HG03432 (cell line): ENCODE results near the gene SLC25A38.
"Not testable (repeated sequence)": the region's sequence is repeated elsewhere in the genome, so short reads cannot be mapped to it uniquely, and the experiment has no call there.

Source experiments
- ATAC-seq: cut with Tn5 transposase; IDR thresholded peaks from one replicate; pipeline ENCODE4 v1.9.1; 2021; ENCODE audit warnings: mild to moderate bottlenecking, moderate library complexity; ENCODE audit not compliant: unreplicated experiment

Gene SLC25A38

GRCh38 chr3:39406368-39407258, 23.4 kb downstream of the SLC25A38 start, which contains the start of gene RPSA:
RPSA (plus strand) TSS chr3:39406720; CDS start chr3:39407654, 934 bp downstream.
- peak; percentile 94 for ATAC-seq

GRCh38 chr3:39407259-39407629, 24.1 kb downstream of the SLC25A38 start:
- no peak for ATAC-seq

GRCh38 chr3:39407773-39408492, 24.8 kb downstream of the SLC25A38 start:
- ATAC-seq: no peak

GRCh38 chr3:39408493-39409372, 25.6 kb downstream of the SLC25A38 start:
- no peak for ATAC-seq

- no peak for ATAC-seq
Measured at GRCh38 chr3:39409514-39410136, 26.5 kb downstream of the SLC25A38 start.

- ATAC-seq: no peak
Measured at GRCh38 chr3:39410893-39411292, 27.7 kb downstream of the SLC25A38 start.

GRCh38 chr3:39412668-39413260, 29.6 kb downstream of the SLC25A38 start:
- no peak for ATAC-seq

- no peak for ATAC-seq
Measured at GRCh38 chr3:39413691-39414420, 30.7 kb downstream of the SLC25A38 start.

- no peak for ATAC-seq
Measured at GRCh38 chr3:39414421-39414907, 31.3 kb downstream of the SLC25A38 start.

GRCh38 chr3:39415302-39415701, 32.1 kb downstream of the SLC25A38 start:
- not testable (repeated sequence) for ATAC-seq

- no peak for ATAC-seq
Measured at GRCh38 chr3:39415983-39416382, 32.8 kb downstream of the SLC25A38 start.

GRCh38 chr3:39416998-39417397, 33.8 kb downstream of the SLC25A38 start:
- ATAC-seq: not testable (repeated sequence)

GRCh38 chr3:39418556-39419225, 35.5 kb downstream of the SLC25A38 start:
- not testable (repeated sequence) for ATAC-seq

GRCh38 chr3:39419742-39420315, 36.7 kb downstream of the SLC25A38 start:
- ATAC-seq: no peak

- no peak for ATAC-seq
Measured at GRCh38 chr3:39420543-39420942, 37.4 kb downstream of the SLC25A38 start.

- ATAC-seq: no peak
Measured at GRCh38 chr3:39423436-39423970, 40.3 kb downstream of the SLC25A38 start.

GRCh38 chr3:39426312-39426711, 43.1 kb downstream of the SLC25A38 start:
- no peak for ATAC-seq

GRCh38 chr3:39427506-39427905, 44.3 kb downstream of the SLC25A38 start:
- no peak for ATAC-seq
